Hepatocyte (in vitro differentiated cells): ENCODE results near the gene LGALS3BP. TPM values are rescaled to one million over a fixed set of nuclear protein-coding genes. Genes with fewer than 3 reads are reported as not detected.

Source experiments
- DNase-seq: peaks from one replicate; pipeline ENCODE4 v3.0.0-alpha.2; 2016; ENCODE audit warnings: low spot score
- H2AFZ ChIP-seq: fragments of 200-600 bp; sonication (generic); 2 replicates; pipeline ENCODE4 v1.6.0; 2016; ENCODE audit warnings: antibody characterized with exemption, mild to moderate bottlenecking
- H3K27ac ChIP-seq: fragments of 200-600 bp; sonication (generic); 2 replicates; pipeline ENCODE4 v1.5.1; 2016; ENCODE audit warnings: mild to moderate bottlenecking
- H3K27me3 ChIP-seq: fragments of 200-600 bp; sonication (generic); 2 replicates; pipeline ENCODE4 v1.6.1; 2016
- H3K36me3 ChIP-seq: fragments of 200-600 bp; sonication (generic); replicated peaks from 2 replicates; pipeline ENCODE4 v1.5.1; 2016; ENCODE audit warnings: low read depth; ENCODE audit not compliant: insufficient read depth
- H3K4me1 ChIP-seq: fragments of 200-600 bp; sonication (generic); 2 replicates; pipeline ENCODE4 v1.5.1; 2016; ENCODE audit warnings: mild to moderate bottlenecking, moderate library complexity; ENCODE audit not compliant: insufficient read depth
- H3K4me2 ChIP-seq: fragments of 200-600 bp; sonication (generic); 2 replicates; pipeline ENCODE4 v1.6.0; 2016
- H3K4me3 ChIP-seq: fragments of 200-600 bp; sonication (generic); 2 replicates; pipeline ENCODE4 v1.5.1; 2016; ENCODE audit warnings: mild to moderate bottlenecking
- H3K79me2 ChIP-seq: fragments of 200-600 bp; sonication (generic); 2 replicates; pipeline ENCODE4 v1.6.0; 2017; ENCODE audit warnings: mild to moderate bottlenecking
- H3K9me2 ChIP-seq: fragments of 200-600 bp; sonication (generic); replicated peaks from 2 replicates; pipeline ENCODE4 v1.6.0; 2017; ENCODE audit warnings: mild to moderate bottlenecking; ENCODE audit not compliant: insufficient read depth
- H3K9me3 ChIP-seq: fragments of 200-600 bp; sonication (generic); 2 replicates; pipeline ENCODE4 v1.5.1; 2016; ENCODE audit warnings: low read depth, mild to moderate bottlenecking
- H4K20me1 ChIP-seq: fragments of 200-600 bp; sonication (generic); 2 replicates; pipeline ENCODE4 v1.6.0; 2016; ENCODE audit warnings: mild to moderate bottlenecking; ENCODE audit not compliant: insufficient read depth, poor library complexity, severe bottlenecking
- CTCF ChIP-seq: fragments of 200-600 bp; sonication (generic); IDR thresholded peaks from 2 replicates; pipeline ENCODE4 v1.5.1; 2016; ENCODE audit warnings: antibody characterized with exemption, mild to moderate bottlenecking; ENCODE audit not compliant: poor library complexity
- EZH2 ChIP-seq: fragments of 200-600 bp; sonication (generic); IDR thresholded peaks from 2 replicates; pipeline ENCODE4 v1.6.1; 2016; ENCODE audit warnings: antibody characterized with exemption, mild to moderate bottlenecking, borderline replicate concordance
- EZH2phosphoT487 ChIP-seq: fragments of 200-600 bp; sonication (generic); IDR thresholded peaks from one replicate; pipeline ENCODE4 v1.6.1; 2018; ENCODE audit warnings: antibody characterized with exemption, mild to moderate bottlenecking, low read depth, moderate library complexity; ENCODE audit not compliant: unreplicated experiment, severe bottlenecking
- WGBS: methylation state at CpG from one replicate; pipeline ENCODE4 v1.1.6; 2016; ENCODE audit warnings: low lambda C conversion rate; ENCODE audit errors: missing lambda C conversion rate; 5-methylcytosine and 5-hydroxymethylcytosine counted together
- polyA plus RNA-seq: library from polyadenylated mRNA; unstranded; fragments of >200 nt; fragmentation: Nextera tagmentation; extraction: Ambion mirVana; gene quantifications from 2 replicates; pipeline ENCODE4 v1.2.1, GENCODE V29; 2016
- total RNA-seq: library from RNA; depleted of rRNA; stranded (reverse); fragments of >200 nt; gene quantifications from 2 replicates; pipeline ENCODE4 v1.2.3, GENCODE V29; 2014

LGALS3BP gene
- total and polyA plus RNA-seq, 2 experiments from 2014 or later = 305 to 787 TPM

DNA sequence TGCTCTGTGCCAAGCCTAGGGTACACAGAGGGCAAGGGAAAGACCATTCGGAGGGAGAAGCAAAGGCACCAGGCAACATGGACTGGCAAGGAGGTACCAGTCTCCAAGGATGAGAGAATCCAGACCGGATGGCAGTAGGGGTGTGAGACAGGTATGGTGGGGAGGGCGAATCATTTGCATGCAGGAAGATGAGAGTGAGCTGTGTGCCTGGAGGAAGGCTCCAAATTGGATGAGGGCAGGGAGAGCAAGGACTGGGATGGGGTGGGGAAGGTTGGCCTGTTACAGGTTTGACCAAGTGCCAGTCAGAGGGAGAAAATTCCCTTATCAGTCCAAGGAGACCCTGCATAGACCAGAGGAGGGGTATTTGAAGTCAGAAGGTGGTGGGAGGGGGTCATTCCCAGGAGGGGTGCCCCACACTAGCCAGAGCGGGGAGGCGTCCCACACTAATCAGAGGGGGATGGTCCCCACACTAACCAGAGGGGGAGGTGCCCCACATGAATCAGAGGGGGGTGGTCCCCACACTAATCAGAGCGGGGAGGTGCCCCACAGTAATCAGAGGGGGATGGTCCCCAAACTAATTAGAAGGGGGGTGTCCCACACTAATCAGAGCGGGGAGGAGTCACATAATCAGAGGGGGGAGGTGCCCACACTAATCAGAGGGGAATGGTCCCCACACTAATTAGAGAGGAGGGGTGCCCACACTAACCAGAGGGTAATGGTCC is 29.1 kb upstream of the LGALS3BP start:
- Histone ChIP-seq H3K4me1 (peaks cover 26% of the 10 kb centered on the region), H3K9me3 (no peaks in the 10 kb centered on the region), H3K36me3 (no peaks in the 10 kb centered on the region), H3K27ac (peak overlapping the region; percentile 62), H3K4me2 (peak overlapping the region; percentile 95), H4K20me1 (peaks cover 19% of the 10 kb centered on the region), H3K4me3 (peak overlapping the region; percentile 88), H2AFZ (peak overlapping the region; percentile 34), H3K79me2 (peaks cover 42% of the 10 kb centered on the region), H3K27me3 (no peaks in the 10 kb centered on the region), H3K9me2 (no peaks in the 10 kb centered on the region)
- TF ChIP-seq EZH2phosphoT487 = no peak
- TF ChIP-seq CTCF = no peak
- no peak for TF ChIP-seq EZH2
- DNase-seq = peak; percentile 4
- WGBS = 62% methylated on average over 6 of the region's 7 CpGs

GRCh38 chr17:79007504-79008381 is 28.0 kb upstream of the LGALS3BP start:
- DNase-seq = peak; percentile 3
- WGBS = 89% methylated on average over 21 of the region's 21 CpGs
- peaks cover 26% of the 10 kb centered on the region for H3K4me1 ChIP-seq
- no peak overlapping the region for H3K4me3 ChIP-seq
- peaks cover 52% of the 10 kb centered on the region for H3K79me2 ChIP-seq
- H3K36me3 ChIP-seq = no peaks in the 10 kb centered on the region
- H3K27ac ChIP-seq = no peak overlapping the region
- TF ChIP-seq EZH2 (no peak), EZH2phosphoT487 (no peak), CTCF (no peak)
- H3K9me3 ChIP-seq = no peaks in the 10 kb centered on the region
- peaks cover 19% of the 10 kb centered on the region for H4K20me1 ChIP-seq
- H3K9me2 ChIP-seq = no peaks in the 10 kb centered on the region
- H3K4me2 ChIP-seq = peak overlapping the region; percentile 95
- no peak overlapping the region for H2AFZ ChIP-seq
- H3K27me3 ChIP-seq = no peaks in the 10 kb centered on the region

- no peak for TF ChIP-seq EZH2
- TF ChIP-seq CTCF = no peak
- TF ChIP-seq EZH2phosphoT487 = no peak
- DNase-seq = no peak
- 83% methylated on average over 19 of the region's 19 CpGs for WGBS
- H3K4me1 ChIP-seq = peaks cover 26% of the 10 kb centered on the region
- H3K9me3 ChIP-seq = no peaks in the 10 kb centered on the region
- H3K27ac ChIP-seq = no peak overlapping the region
- H2AFZ ChIP-seq = no peak overlapping the region
- peaks cover 25% of the 10 kb centered on the region for H4K20me1 ChIP-seq
- no peak overlapping the region for H3K4me2 ChIP-seq
- no peak overlapping the region for H3K4me3 ChIP-seq
- H3K36me3 ChIP-seq = no peaks in the 10 kb centered on the region
- H3K79me2 ChIP-seq = peaks cover 60% of the 10 kb centered on the region
- H3K27me3 ChIP-seq = no peaks in the 10 kb centered on the region
- H3K9me2 ChIP-seq = no peaks in the 10 kb centered on the region
Observed at GRCh38 chr17:79006794-79007503, 27.2 kb upstream of the LGALS3BP start.
